Peyer's patch (tissue), 4 donors: Measurements from ENCODE around the gene NGFR.

Source experiments
- POLR2A ChIP-seq, 2 donors: fragments of 450-650 bp; IDR thresholded peaks; one replicate each; pipeline ENCODE4 v1.5.1; 2017; ENCODE audit warnings: antibody characterized with exemption in 2 of 2, mild to moderate bottlenecking in 2 of 2, moderate library complexity in 2 of 2
- TF ChIP-seq, protein P1 (sequence below), 6 experiments: fragments of 450-650 bp in 4 of 6; fragments of 200-600 bp in 2 of 6; sonication (generic) in 1 of 6; IDR thresholded peaks; one replicate each; pipeline ENCODE4 v1.5.1; 2017 to 2019; ENCODE audit warnings: antibody characterized with exemption in 6 of 6, mild to moderate bottlenecking in 3 of 6, moderate library complexity in 1 of 6

GRCh38 chr17:49508866-49509587 is 13.9 kb downstream of the NGFR start:
- TF ChIP-seq, protein P1, sequence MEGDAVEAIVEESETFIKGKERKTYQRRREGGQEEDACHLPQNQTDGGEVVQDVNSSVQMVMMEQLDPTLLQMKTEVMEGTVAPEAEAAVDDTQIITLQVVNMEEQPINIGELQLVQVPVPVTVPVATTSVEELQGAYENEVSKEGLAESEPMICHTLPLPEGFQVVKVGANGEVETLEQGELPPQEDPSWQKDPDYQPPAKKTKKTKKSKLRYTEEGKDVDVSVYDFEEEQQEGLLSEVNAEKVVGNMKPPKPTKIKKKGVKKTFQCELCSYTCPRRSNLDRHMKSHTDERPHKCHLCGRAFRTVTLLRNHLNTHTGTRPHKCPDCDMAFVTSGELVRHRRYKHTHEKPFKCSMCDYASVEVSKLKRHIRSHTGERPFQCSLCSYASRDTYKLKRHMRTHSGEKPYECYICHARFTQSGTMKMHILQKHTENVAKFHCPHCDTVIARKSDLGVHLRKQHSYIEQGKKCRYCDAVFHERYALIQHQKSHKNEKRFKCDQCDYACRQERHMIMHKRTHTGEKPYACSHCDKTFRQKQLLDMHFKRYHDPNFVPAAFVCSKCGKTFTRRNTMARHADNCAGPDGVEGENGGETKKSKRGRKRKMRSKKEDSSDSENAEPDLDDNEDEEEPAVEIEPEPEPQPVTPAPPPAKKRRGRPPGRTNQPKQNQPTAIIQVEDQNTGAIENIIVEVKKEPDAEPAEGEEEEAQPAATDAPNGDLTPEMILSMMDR (IDR thresholded peaks at IDR 0.05): no peak
- no peak for TF ChIP-seq POLR2A (IDR thresholded peaks at IDR 0.05)
